H9 (cell line): ENCODE results near the gene MCHR1. TPM values are rescaled to one million over a fixed set of nuclear protein-coding genes. Genes with fewer than 3 reads are reported as not detected.

Experiments
- DNase-seq: peaks from one replicate; pipeline ENCODE4 v3.0.0-alpha.2; 2017
- H2AFZ ChIP-seq: one replicate; pipeline ENCODE4 v1.6.1; 2013; ENCODE audit warnings: mild to moderate bottlenecking, low read length, control low read depth, moderate library complexity
- H2AK5ac ChIP-seq: 2 replicates; pipeline ENCODE4 v1.6.1; 2013; ENCODE audit warnings: low read length, control low read depth, mixed read lengths; ENCODE audit not compliant: insufficient read length
- H2BK120ac ChIP-seq: one replicate; pipeline ENCODE4 v1.6.1; 2013; ENCODE audit warnings: low read depth, mild to moderate bottlenecking, low read length, control low read depth, inconsistent platforms; ENCODE audit not compliant: poor library complexity, severe bottlenecking
- H2BK12ac ChIP-seq: 2 replicates; pipeline ENCODE4 v1.6.1; 2013; ENCODE audit warnings: low read length, control low read depth, mixed read lengths, low read depth; ENCODE audit not compliant: insufficient read length
- H2BK15ac ChIP-seq: 2 replicates; pipeline ENCODE4 v1.6.1; 2013; ENCODE audit warnings: low read depth, low read length, control low read depth
- H2BK20ac ChIP-seq: one replicate; pipeline ENCODE4 v1.6.1; 2013; ENCODE audit warnings: low read depth, mild to moderate bottlenecking, low read length, control low read depth, inconsistent platforms; ENCODE audit not compliant: poor library complexity, severe bottlenecking
- H2BK5ac ChIP-seq: 2 replicates; pipeline ENCODE4 v1.6.1; 2013; ENCODE audit warnings: low read length, control low read depth, mixed read lengths; ENCODE audit not compliant: insufficient read length
- H3K14ac ChIP-seq: 2 replicates; pipeline ENCODE4 v1.6.1; 2013; ENCODE audit warnings: low read length, control low read depth; ENCODE audit not compliant: insufficient read depth
- H3K18ac ChIP-seq: 2 replicates; pipeline ENCODE4 v1.6.1; 2013; ENCODE audit warnings: low read depth, mild to moderate bottlenecking, mixed read lengths, low read length, control low read depth; ENCODE audit not compliant: insufficient read length
- H3K23ac ChIP-seq: 2 replicates; pipeline ENCODE4 v1.6.1; 2013; ENCODE audit warnings: low read length, control low read depth, mixed read lengths, low read depth; ENCODE audit not compliant: insufficient read length
- H3K23me2 ChIP-seq: 2 replicates; pipeline ENCODE4 v1.6.1; 2013; ENCODE audit warnings: low read depth, mild to moderate bottlenecking, mixed read lengths, low read length, control low read depth; ENCODE audit not compliant: insufficient read length, poor library complexity, severe bottlenecking
- H3K27ac ChIP-seq: 2 replicates; pipeline ENCODE4 v1.5.1; 2013; ENCODE audit warnings: low read length, control low read depth, mixed read lengths, low read depth; ENCODE audit not compliant: insufficient read length
- H3K27me3 ChIP-seq: 2 replicates; pipeline ENCODE4 v1.6.1; 2013; ENCODE audit warnings: low read length, control low read depth, inconsistent platforms; ENCODE audit not compliant: insufficient read depth
- H3K4ac ChIP-seq: 2 replicates; pipeline ENCODE4 v1.6.1; 2013; ENCODE audit warnings: low read depth, mild to moderate bottlenecking, control low read depth, inconsistent platforms, low read length, moderate library complexity
- H3K4me1 ChIP-seq: 2 replicates; pipeline ENCODE4 v1.6.1; 2013; ENCODE audit warnings: low read length, control low read depth, inconsistent platforms; ENCODE audit not compliant: insufficient read depth
- H3K4me2 ChIP-seq: 2 replicates; pipeline ENCODE4 v1.6.1; 2013; ENCODE audit warnings: low read length, control low read depth, mixed read lengths; ENCODE audit not compliant: insufficient read length, insufficient read depth
- H3K56ac ChIP-seq: 2 replicates; pipeline ENCODE4 v1.6.1; 2013; ENCODE audit warnings: low read depth, mild to moderate bottlenecking, mixed read lengths, low read length, control low read depth; ENCODE audit not compliant: insufficient read length
- H3K79me1 ChIP-seq: 2 replicates; pipeline ENCODE4 v1.6.1; 2013; ENCODE audit warnings: low read depth, mild to moderate bottlenecking, moderate library complexity, low read length, control low read depth, inconsistent platforms; ENCODE audit not compliant: insufficient read depth, poor library complexity, severe bottlenecking
- H3K79me2 ChIP-seq: 2 replicates; pipeline ENCODE4 v1.6.1; 2013; ENCODE audit warnings: low read length, control low read depth, inconsistent platforms; ENCODE audit not compliant: insufficient read depth
- H3K9ac ChIP-seq: 2 replicates; pipeline ENCODE4 v1.6.1; 2013; ENCODE audit warnings: low read length, control low read depth, mixed read lengths; ENCODE audit not compliant: insufficient read length; ENCODE audit errors: extremely low read depth
- H3K9me3 ChIP-seq: one replicate; pipeline ENCODE4 v1.6.1; 2013; ENCODE audit warnings: low read depth, low read length, inconsistent platforms; ENCODE audit not compliant: control insufficient read depth
- H3T11ph ChIP-seq: one replicate; pipeline ENCODE4 v1.6.1; 2013; ENCODE audit warnings: mild to moderate bottlenecking, low read length, control low read depth, inconsistent platforms
- H4K20me1 ChIP-seq: one replicate; pipeline ENCODE4 v1.6.1; 2013; ENCODE audit not compliant: control insufficient read depth, insufficient read length, insufficient read depth
- H4K5ac ChIP-seq: 2 replicates; pipeline ENCODE4 v1.6.1; 2013; ENCODE audit warnings: low read depth, mild to moderate bottlenecking, mixed read lengths, low read length, control low read depth; ENCODE audit not compliant: insufficient read length
- H4K8ac ChIP-seq: replicated peaks from 2 replicates; pipeline ENCODE4 v1.6.1; 2013; ENCODE audit warnings: low read length, control low read depth, mixed read lengths, low read depth; ENCODE audit not compliant: insufficient read length
- H4K91ac ChIP-seq: 2 replicates; pipeline ENCODE4 v1.6.1; 2013; ENCODE audit warnings: low read depth, mild to moderate bottlenecking, moderate library complexity, mixed read lengths, low read length, control low read depth; ENCODE audit not compliant: insufficient read length
- H3K27ac Mint-ChIP-seq, 3 experiments: 2 replicates in 2 of 3; 3 replicates in 1 of 3; pipeline ENCODE4 v1.8.0; 2020 to 2021; ENCODE audit warnings: mixed read lengths in 3 of 3, mild to moderate bottlenecking in 1 of 3, moderate library complexity in 1 of 3
- H3K27me3 Mint-ChIP-seq: 2 replicates; pipeline ENCODE4 v1.8.0; 2021; ENCODE audit warnings: low read depth, mild to moderate bottlenecking, moderate library complexity, mixed read lengths
- H3K36me3 Mint-ChIP-seq, 3 experiments: 2 replicates in 2 of 3; 3 replicates in 1 of 3; pipeline ENCODE4 v1.8.0; 2020 to 2021; ENCODE audit warnings: low read depth in 3 of 3, mixed read lengths in 3 of 3; ENCODE audit not compliant: insufficient read depth in 1 of 3
- H3K4me1 Mint-ChIP-seq, 2 experiments: 2 replicates each; pipeline ENCODE4 v1.8.0; 2020; ENCODE audit warnings: mixed read lengths in 2 of 2
- H3K4me3 Mint-ChIP-seq, 2 experiments: 2 replicates in 1 of 2; 3 replicates in 1 of 2; pipeline ENCODE4 v1.8.0; 2020 to 2021; ENCODE audit warnings: mild to moderate bottlenecking in 2 of 2, mixed read lengths in 2 of 2, moderate library complexity in 1 of 2
- H3K9me3 Mint-ChIP-seq, 2 experiments: 2 replicates in 1 of 2; 3 replicates in 1 of 2; pipeline ENCODE4 v1.8.0; 2020; ENCODE audit warnings: mild to moderate bottlenecking in 2 of 2, mixed read lengths in 2 of 2, moderate library complexity in 1 of 2
- WGBS: extraction: QIAGEN DNeasy Blood & Tissue Kit; methylation state at CpG from one replicate; pipeline ENCODE4 v1.1.7; 2013; ENCODE audit warnings: missing lambda C conversion rate, low lambda C conversion rate, mixed read lengths; ENCODE audit not compliant: insufficient read length; ENCODE audit errors: extremely low coverage; 5-methylcytosine and 5-hydroxymethylcytosine counted together
- total RNA-seq: library from RNA; stranded (reverse); gene quantifications from 2 replicates; pipeline ENCODE4 v1.2.1, GENCODE V29; 2021
- TF ChIP-seq, protein P1 (sequence below): fragments of 200-600 bp; sonication (generic); conservative IDR thresholded peaks from 3 replicates; pipeline ENCODE4 v1.8.0; 2021; ENCODE audit warnings: antibody characterized with exemption, mild to moderate bottlenecking

The MCHR1 gene
- total RNA-seq, 1 experiment from 2014 or later = 2.9 TPM

DNA sequence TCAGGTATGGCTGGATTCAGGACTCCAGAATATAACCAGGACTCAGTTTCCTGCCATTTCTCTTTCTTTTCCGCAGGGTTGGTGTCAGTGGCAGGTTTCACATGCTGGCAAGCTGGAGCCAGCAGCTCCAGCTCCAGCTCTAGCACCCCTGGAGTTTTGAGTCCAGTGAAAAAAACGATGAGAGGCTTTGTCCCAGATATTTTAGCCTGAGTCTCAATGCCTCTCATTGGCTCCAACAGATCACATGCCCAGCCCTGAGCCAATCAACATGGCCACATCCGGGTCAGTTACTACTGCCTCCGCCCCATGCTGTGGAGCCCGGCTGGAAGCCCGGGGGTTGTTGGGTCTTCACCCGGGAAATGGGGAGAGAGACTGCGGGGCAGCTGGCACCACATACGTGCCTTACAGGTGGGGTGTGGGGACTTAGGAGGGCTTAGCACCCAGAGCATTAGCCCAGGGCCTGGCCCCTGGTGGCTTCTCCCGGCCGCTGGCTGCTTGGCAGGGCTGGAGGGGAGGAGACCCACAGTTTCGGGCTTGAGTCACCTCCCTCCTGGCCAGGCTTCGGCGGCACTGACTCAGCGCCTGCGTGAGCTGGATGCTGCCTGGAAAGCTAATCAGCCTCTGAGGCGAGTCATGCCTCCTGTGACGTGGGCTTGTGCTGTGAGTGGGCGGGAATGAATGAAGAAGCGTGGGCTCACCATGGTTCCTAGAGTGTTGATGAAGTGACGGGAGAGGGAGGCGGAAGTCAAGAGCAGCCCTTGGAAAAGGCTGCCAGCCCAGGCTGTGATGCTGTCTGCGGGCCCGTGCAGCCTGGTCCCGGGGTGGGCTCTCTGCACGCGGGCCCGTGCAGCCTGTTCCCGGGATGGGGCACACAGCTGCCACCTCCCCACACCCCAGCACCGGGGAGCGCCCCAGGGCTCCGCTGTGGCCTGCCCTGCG is 27.5 kb upstream of the MCHR1 start:
- no peak overlapping the region for H2BK20ac ChIP-seq
- peak; percentile 86 for DNase-seq
- H3K9me3 Mint-ChIP-seq = no peaks in the 10 kb centered on the region
- WGBS = no CpG with 5 or more reads among the region's 33 CpGs
- H3K27ac ChIP-seq = no peak overlapping the region
- peak overlapping the region; percentile 54 for H3K18ac ChIP-seq
- no peaks in the 10 kb centered on the region for H3K79me2 ChIP-seq
- H3K36me3 Mint-ChIP-seq = no peaks in the 10 kb centered on the region
- no peak overlapping the region for H4K8ac ChIP-seq
- no peaks in the 10 kb centered on the region for H3K79me1 ChIP-seq
- H3K14ac ChIP-seq = no peak overlapping the region; the same call in 1 of the 2 replicates
- H2BK15ac ChIP-seq = no peak overlapping the region
- H3K23ac ChIP-seq = no peak overlapping the region
- H3K4ac ChIP-seq = no peak overlapping the region
- peak overlapping the region; percentile 68 to 98 (median 87); a peak in 5 of 7 replicates for H3K27ac Mint-ChIP-seq
- H3K23me2 ChIP-seq = peaks cover 5% of the 10 kb centered on the region
- H3T11ph ChIP-seq = no peak overlapping the region
- peaks cover 3% of the 10 kb centered on the region for H4K20me1 ChIP-seq
- no peaks in the 10 kb centered on the region; the same call in 1 of the 2 replicates for H3K27me3 ChIP-seq
- peaks cover 3% of the 10 kb centered on the region for H3K4me1 ChIP-seq
- no peak overlapping the region for H3K4me2 ChIP-seq
- H3K27me3 Mint-ChIP-seq = no peaks in the 10 kb centered on the region
- H4K91ac ChIP-seq = peak overlapping the region; percentile 20
- H4K5ac ChIP-seq = no peak overlapping the region
- TF ChIP-seq, protein P1, sequence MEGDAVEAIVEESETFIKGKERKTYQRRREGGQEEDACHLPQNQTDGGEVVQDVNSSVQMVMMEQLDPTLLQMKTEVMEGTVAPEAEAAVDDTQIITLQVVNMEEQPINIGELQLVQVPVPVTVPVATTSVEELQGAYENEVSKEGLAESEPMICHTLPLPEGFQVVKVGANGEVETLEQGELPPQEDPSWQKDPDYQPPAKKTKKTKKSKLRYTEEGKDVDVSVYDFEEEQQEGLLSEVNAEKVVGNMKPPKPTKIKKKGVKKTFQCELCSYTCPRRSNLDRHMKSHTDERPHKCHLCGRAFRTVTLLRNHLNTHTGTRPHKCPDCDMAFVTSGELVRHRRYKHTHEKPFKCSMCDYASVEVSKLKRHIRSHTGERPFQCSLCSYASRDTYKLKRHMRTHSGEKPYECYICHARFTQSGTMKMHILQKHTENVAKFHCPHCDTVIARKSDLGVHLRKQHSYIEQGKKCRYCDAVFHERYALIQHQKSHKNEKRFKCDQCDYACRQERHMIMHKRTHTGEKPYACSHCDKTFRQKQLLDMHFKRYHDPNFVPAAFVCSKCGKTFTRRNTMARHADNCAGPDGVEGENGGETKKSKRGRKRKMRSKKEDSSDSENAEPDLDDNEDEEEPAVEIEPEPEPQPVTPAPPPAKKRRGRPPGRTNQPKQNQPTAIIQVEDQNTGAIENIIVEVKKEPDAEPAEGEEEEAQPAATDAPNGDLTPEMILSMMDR = no peak
- no peaks in the 10 kb centered on the region for H3K9me3 ChIP-seq
- no peak overlapping the region for H2BK120ac ChIP-seq
- H3K9ac ChIP-seq = no peak overlapping the region
- no peak overlapping the region for H3K56ac ChIP-seq
- peak overlapping the region in 1 of 2 experiments; percentile 70; a peak in 2 of 5 replicates for H3K4me3 Mint-ChIP-seq
- H2AFZ ChIP-seq = no peak overlapping the region
- H2BK12ac ChIP-seq = no peak overlapping the region
- no peak overlapping the region for H2BK5ac ChIP-seq
- no peak overlapping the region for H2AK5ac ChIP-seq
- peaks cover 12 to 19% of the 10 kb centered on the region in 2 experiments for H3K4me1 Mint-ChIP-seq
